Fibroblast of villous mesenchyme (primary cell): ENCODE results near the gene ATP2C2. TPM values are rescaled to one million over a fixed set of nuclear protein-coding genes. Genes with fewer than 3 reads are reported as not detected.

Experiments used
- DNase-seq: peaks from one replicate; pipeline ENCODE4 v3.0.0-alpha.2; 2010; ENCODE audit warnings: low read depth
- H3K4me3 ChIP-seq: 2 replicates; pipeline ENCODE4 v1.5.1; 2011; ENCODE audit warnings: low read depth, mild to moderate bottlenecking, low read length
- total RNA-seq: library from RNA; depleted of rRNA; stranded (reverse); fragments of >200 nt; gene quantifications from 2 replicates; pipeline ENCODE4 v1.2.3, GENCODE V29; 2012
- TF ChIP-seq, protein P1 (sequence below): IDR thresholded peaks from 2 replicates; pipeline ENCODE4 v1.5.1; 2012; ENCODE audit warnings: low read depth, mild to moderate bottlenecking, low read length; ENCODE audit not compliant: insufficient read depth

The ATP2C2 gene
- total RNA-seq, 1 donor = not detected

DNA sequence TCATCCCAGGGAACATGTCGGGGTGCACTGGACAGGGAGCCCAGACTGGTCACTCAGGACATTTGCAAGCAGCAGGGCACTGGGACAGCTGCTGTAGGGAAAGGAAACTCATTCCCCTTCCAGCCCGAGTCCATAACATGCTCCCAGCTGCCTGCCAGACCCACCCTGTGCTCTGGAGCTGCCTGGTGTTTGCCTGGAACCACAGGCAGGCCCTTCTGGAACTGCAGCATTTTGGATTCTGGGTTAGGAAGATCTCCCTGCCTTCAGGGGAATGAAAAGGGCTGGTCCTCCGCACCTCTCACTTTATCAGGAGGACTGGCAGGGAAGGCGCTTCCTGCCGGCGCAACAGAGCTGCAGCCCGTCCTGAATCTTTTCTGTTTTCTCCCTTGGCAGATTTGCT lies 94.9 kb downstream of the ATP2C2 start:
- no peak overlapping the region for H3K4me3 ChIP-seq
- DNase-seq = no peak
- TF ChIP-seq, protein P1, sequence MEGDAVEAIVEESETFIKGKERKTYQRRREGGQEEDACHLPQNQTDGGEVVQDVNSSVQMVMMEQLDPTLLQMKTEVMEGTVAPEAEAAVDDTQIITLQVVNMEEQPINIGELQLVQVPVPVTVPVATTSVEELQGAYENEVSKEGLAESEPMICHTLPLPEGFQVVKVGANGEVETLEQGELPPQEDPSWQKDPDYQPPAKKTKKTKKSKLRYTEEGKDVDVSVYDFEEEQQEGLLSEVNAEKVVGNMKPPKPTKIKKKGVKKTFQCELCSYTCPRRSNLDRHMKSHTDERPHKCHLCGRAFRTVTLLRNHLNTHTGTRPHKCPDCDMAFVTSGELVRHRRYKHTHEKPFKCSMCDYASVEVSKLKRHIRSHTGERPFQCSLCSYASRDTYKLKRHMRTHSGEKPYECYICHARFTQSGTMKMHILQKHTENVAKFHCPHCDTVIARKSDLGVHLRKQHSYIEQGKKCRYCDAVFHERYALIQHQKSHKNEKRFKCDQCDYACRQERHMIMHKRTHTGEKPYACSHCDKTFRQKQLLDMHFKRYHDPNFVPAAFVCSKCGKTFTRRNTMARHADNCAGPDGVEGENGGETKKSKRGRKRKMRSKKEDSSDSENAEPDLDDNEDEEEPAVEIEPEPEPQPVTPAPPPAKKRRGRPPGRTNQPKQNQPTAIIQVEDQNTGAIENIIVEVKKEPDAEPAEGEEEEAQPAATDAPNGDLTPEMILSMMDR = no peak

GRCh38 chr16:84464116-84464515 lies 95.8 kb downstream of the ATP2C2 start:
- DNase-seq = no peak
- H3K4me3 ChIP-seq = no peak overlapping the region
- TF ChIP-seq, protein P1 = no peak

DNA sequence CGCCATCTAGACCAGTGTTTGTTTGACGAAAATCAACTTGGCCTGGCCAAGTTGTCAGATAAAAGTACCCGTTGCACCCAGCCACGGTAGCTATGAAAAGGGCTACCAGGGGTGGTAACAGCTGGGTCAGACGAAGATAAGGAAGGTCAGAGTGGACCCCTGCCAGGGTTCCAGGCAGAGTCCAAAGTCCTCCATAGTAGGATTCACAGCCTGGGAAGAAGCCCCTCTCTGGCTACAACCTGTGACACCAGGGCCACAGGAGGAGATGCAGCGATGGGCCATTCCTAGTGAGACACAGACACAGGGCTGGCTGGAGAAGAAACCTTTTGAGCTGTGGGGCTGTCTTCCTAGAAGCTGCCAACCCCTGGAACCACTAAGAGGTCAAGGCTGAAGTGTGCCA lies 96.8 kb downstream of the ATP2C2 start:
- no peak for DNase-seq
- no peak overlapping the region for H3K4me3 ChIP-seq
- TF ChIP-seq, protein P1 = no peak

- H3K4me3 ChIP-seq = no peak overlapping the region
- TF ChIP-seq, protein P1 = no peak
- no peak for DNase-seq
Observed at GRCh38 chr16:84466692-84467091, 98.4 kb downstream of the ATP2C2 start.

- no peak for DNase-seq
- TF ChIP-seq, protein P1 = no peak
- no peak overlapping the region for H3K4me3 ChIP-seq
Observed at GRCh38 chr16:84467256-84467655, 98.9 kb downstream of the ATP2C2 start.

DNA sequence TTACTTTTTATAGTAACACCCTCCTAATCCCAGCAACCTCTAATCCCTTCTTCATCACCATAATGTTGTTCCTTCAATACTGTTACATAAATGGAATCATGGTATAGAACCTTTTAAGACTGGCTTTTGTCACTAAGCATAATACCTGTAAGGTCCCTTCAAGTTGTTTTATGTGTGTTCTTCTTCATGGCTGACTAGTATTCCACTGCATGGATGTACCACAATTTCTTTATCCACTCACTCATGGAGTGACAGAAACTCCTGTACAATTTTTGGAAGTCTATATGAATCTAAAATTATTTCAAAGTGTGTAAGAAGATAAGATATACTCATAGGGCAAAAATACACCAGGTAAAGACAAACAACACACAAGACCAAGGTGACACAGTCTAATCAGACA lies 99.4 kb downstream of the ATP2C2 start:
- H3K4me3 ChIP-seq = no peak overlapping the region
- TF ChIP-seq, protein P1 = no peak
- no peak for DNase-seq

- no peak for DNase-seq
- H3K4me3 ChIP-seq = no peak overlapping the region
- TF ChIP-seq, protein P1 = no peak
Observed at GRCh38 chr16:84471316-84471715, 103.0 kb downstream of the ATP2C2 start.
